OCI-LY1 (cell line): ENCODE data around the gene MED25.

Experiments used
- EZH2 ChIP-seq: fragments of 200-600 bp; sonication (generic), shearing (Covaris generic); IDR thresholded peaks from 2 replicates; pipeline ENCODE4 v1.8.0; 2017; ENCODE audit warnings: borderline replicate concordance, mixed run types, mild to moderate bottlenecking, antibody characterized with exemption, low read length, moderate library complexity, mixed read lengths
- TF ChIP-seq, protein P1 (sequence below): fragments of 200-600 bp; sonication (generic), shearing (Covaris generic); IDR thresholded peaks from 2 replicates; pipeline ENCODE4 v1.5.1; 2017; ENCODE audit warnings: mild to moderate bottlenecking, antibody characterized with exemption, low read length, moderate library complexity, mixed read lengths

DNA sequence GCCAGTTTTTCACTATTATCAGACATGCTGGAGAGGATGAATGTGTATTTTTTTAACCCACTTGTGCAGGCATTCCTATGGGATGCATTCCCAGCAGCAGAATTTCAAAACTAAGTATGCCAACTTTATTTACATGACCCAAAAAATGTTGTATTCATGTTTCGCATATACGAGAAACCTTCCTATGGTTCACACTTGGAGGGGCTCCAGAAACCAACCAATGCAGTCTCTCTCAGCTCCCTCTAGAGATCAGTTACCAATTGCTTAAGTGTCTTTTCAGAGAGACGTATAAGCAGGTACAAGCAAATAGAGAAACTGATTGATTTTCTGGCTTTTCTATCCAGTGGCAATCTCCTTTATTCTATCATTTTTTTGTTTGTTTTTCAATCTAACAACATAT lies 27.3 kb downstream of the MED25 start:
- TF ChIP-seq, protein P1, sequence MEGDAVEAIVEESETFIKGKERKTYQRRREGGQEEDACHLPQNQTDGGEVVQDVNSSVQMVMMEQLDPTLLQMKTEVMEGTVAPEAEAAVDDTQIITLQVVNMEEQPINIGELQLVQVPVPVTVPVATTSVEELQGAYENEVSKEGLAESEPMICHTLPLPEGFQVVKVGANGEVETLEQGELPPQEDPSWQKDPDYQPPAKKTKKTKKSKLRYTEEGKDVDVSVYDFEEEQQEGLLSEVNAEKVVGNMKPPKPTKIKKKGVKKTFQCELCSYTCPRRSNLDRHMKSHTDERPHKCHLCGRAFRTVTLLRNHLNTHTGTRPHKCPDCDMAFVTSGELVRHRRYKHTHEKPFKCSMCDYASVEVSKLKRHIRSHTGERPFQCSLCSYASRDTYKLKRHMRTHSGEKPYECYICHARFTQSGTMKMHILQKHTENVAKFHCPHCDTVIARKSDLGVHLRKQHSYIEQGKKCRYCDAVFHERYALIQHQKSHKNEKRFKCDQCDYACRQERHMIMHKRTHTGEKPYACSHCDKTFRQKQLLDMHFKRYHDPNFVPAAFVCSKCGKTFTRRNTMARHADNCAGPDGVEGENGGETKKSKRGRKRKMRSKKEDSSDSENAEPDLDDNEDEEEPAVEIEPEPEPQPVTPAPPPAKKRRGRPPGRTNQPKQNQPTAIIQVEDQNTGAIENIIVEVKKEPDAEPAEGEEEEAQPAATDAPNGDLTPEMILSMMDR: no peak
- TF ChIP-seq EZH2: no peak
